Sigmoid colon (tissue), 4 donors: ENCODE data around the gene ABCA1.

Source experiments
- CTCF ChIP-seq, 4 experiments: fragments of 450-650 bp in 3 of 4; fragments of 200-600 bp in 1 of 4; IDR thresholded peaks; one replicate each; pipeline ENCODE4 v1.5.1; 2016 to 2019; ENCODE audit warnings: antibody characterized with exemption in 4 of 4, mild to moderate bottlenecking in 3 of 4, moderate library complexity in 2 of 4
- EP300 ChIP-seq, 4 donors: sonication (generic); formaldehyde crosslinking; IDR thresholded peaks; one replicate each; pipeline ENCODE4 v1.6.1; 2017; ENCODE audit warnings: antibody characterized with exemption in 4 of 4
- POLR2AphosphoS5 ChIP-seq, 4 donors: sonication (generic); formaldehyde crosslinking; IDR thresholded peaks; one replicate each; pipeline ENCODE4 v1.6.1; 2017; ENCODE audit warnings: antibody characterized with exemption in 4 of 4

GRCh38 chr9:104911032-104911607, 16.8 kb downstream of the ABCA1 start:
- TF ChIP-seq POLR2AphosphoS5 (IDR thresholded peaks at IDR 0.05): no peak
- no peak for TF ChIP-seq CTCF (IDR thresholded peaks at IDR 0.05)
- no peak for TF ChIP-seq EP300 (IDR thresholded peaks at IDR 0.05)
